COLO668 (cell line): ENCODE measurements around the gene CLSTN2.

Experiments used
- DNase-seq: peaks from one replicate; lab custom pipeline; 2025; ENCODE audit not compliant: unreplicated experiment; lab: John Stamatoyannopoulos, UW

CLSTN2 gene

GRCh38 chr3:140574375-140574774 lies 639.4 kb downstream of the CLSTN2 start:
- DNase-seq: no peak

- DNase-seq: no peak
Measured at GRCh38 chr3:140576449-140576848, 641.5 kb downstream of the CLSTN2 start.

GRCh38 chr3:140577911-140578310 lies 642.9 kb downstream of the CLSTN2 start:
- DNase-seq: no peak

GRCh38 chr3:140579260-140579659 lies 644.3 kb downstream of the CLSTN2 start:
- no peak for DNase-seq

GRCh38 chr3:140580746-140581145 lies 645.8 kb downstream of the CLSTN2 start:
- no peak for DNase-seq

- DNase-seq: no peak
Measured at GRCh38 chr3:140584549-140584948, 649.6 kb downstream of the CLSTN2 start.

- DNase-seq: no peak
Measured at GRCh38 chr3:140585828-140586227, 650.8 kb downstream of the CLSTN2 start.

- DNase-seq: no peak
Measured at GRCh38 chr3:140586311-140586710, 651.3 kb downstream of the CLSTN2 start.

- no peak for DNase-seq
Measured at GRCh38 chr3:140588558-140588957, 653.6 kb downstream of the CLSTN2 start.

GRCh38 chr3:140593766-140594165 lies 658.8 kb downstream of the CLSTN2 start:
- no peak for DNase-seq

GRCh38 chr3:140595295-140595694 lies 660.3 kb downstream of the CLSTN2 start:
- DNase-seq: no peak

GRCh38 chr3:140597364-140597763 lies 662.4 kb downstream of the CLSTN2 start:
- no peak for DNase-seq

- no peak for DNase-seq
Measured at GRCh38 chr3:140597792-140598191, 662.8 kb downstream of the CLSTN2 start.

GRCh38 chr3:140599009-140599408 lies 664.0 kb downstream of the CLSTN2 start:
- no peak for DNase-seq

- peak; percentile 37 for DNase-seq
Measured at GRCh38 chr3:140599496-140599895, 664.5 kb downstream of the CLSTN2 start.

- DNase-seq: no peak
Measured at GRCh38 chr3:140601881-140602280, 666.9 kb downstream of the CLSTN2 start.

- no peak for DNase-seq
Measured at GRCh38 chr3:140602781-140603180, 667.8 kb downstream of the CLSTN2 start.

- no peak for DNase-seq
Measured at GRCh38 chr3:140603766-140604165, 668.8 kb downstream of the CLSTN2 start.

- DNase-seq: no peak
Measured at GRCh38 chr3:140610544-140610943, 675.6 kb downstream of the CLSTN2 start.

GRCh38 chr3:140614001-140614400 lies 679.0 kb downstream of the CLSTN2 start:
- no peak for DNase-seq

- no peak for DNase-seq
Measured at GRCh38 chr3:140617135-140617534, 682.1 kb downstream of the CLSTN2 start.

GRCh38 chr3:140626856-140627255 lies 691.9 kb downstream of the CLSTN2 start:
- no peak for DNase-seq
